Measurements from ENCODE around the gene PTGES3L. TPM values are rescaled to one million over a fixed set of nuclear protein-coding genes. Genes with fewer than 3 reads are reported as not detected.

Gene PTGES3L
- 0.52 TPM in 1 of 2 replicates, not detected in the other for total RNA-seq

GRCh38 chr17:42979511-42980273, at the start of gene PTGES3L:
PTGES3L (minus strand) TSS chr17:42980080; CDS start chr17:42980053, 27 bp downstream.

GRCh38 chr17:43024407-43025289, 44.8 kb upstream of the PTGES3L start, which contains the start of gene RND2:
RND2 (plus strand) TSS chr17:43025231; CDS start chr17:43025348, 117 bp downstream.

GRCh38 chr17:43021741-43022512, 42.0 kb upstream of the PTGES3L start, which contains the start of gene VAT1:
VAT1 (minus strand) TSS chr17:43022385; CDS start chr17:43022322, 63 bp downstream.

GRCh38 chr17:43006639-43007551, 27.0 kb upstream of the PTGES3L start, which contains the start of gene IFI35:
IFI35 (plus strand) TSS chr17:43006784; CDS start chr17:43006948, 164 bp downstream.

GRCh38 chr17:42997984-42998938, 18.4 kb upstream of the PTGES3L start, which contains the start of gene RPL27:
RPL27 (plus strand) TSS chr17:42998419; CDS start chr17:42998751, 332 bp downstream.

GRCh38 chr17:42980274-42980765, 440 bp upstream of the PTGES3L start, which contains the start of gene RUNDC1:
RUNDC1 (plus strand) TSS chr17:42980565; CDS start chr17:42980577, 12 bp downstream.

GRCh38 chr17:42964161-42964932, 15.5 kb downstream of the PTGES3L start, which contains the start of gene AARSD1:
AARSD1 (minus strand) TSS chr17:42964454; CDS start chr17:42964440, 14 bp downstream.

Other genes starting within 250 kb of the PTGES3L start
- 5.3 and 8.7 TPM in 2 replicates for gene EZH1, start 235.0 kb downstream of the PTGES3L start, total RNA-seq
- gene RAMP2, start 218.9 kb downstream of the PTGES3L start, total RNA-seq: 0.78 TPM in 1 of 2 replicates, not detected in the other
- 89.2 and 114 TPM in 2 replicates for gene VPS25, start 206.6 kb downstream of the PTGES3L start, total RNA-seq
- 0.32 and 0.39 TPM in 2 replicates for gene WNK4, start 199.5 kb downstream of the PTGES3L start, total RNA-seq
- gene COA3, start 181.4 kb downstream of the PTGES3L start, total RNA-seq: 66.1 and 67.1 TPM in 2 replicates
- gene CNTD1, start 181.2 kb downstream of the PTGES3L start, total RNA-seq: not detected in 2 replicates
- 69.4 and 110 TPM in 2 replicates for gene BECN1, start 155.8 kb downstream of the PTGES3L start, total RNA-seq
- 57.6 and 88.3 TPM in 2 replicates for gene PSME3, start 146.7 kb downstream of the PTGES3L start, total RNA-seq
- 0.26 and 0.72 TPM in 2 replicates for gene AOC2, start 135.5 kb downstream of the PTGES3L start, total RNA-seq
- gene AOC3, start 128.9 kb downstream of the PTGES3L start, total RNA-seq: 0.13 and 1.5 TPM in 2 replicates
- gene G6PC1, start 79.3 kb downstream of the PTGES3L start, total RNA-seq: not detected in 2 replicates
- 22.0 and 28.8 TPM in 2 replicates for gene AARSD1, start 15.6 kb downstream of the PTGES3L start, total RNA-seq
- 7.9 and 9.5 TPM in 2 replicates for gene RUNDC1, start 485 bp upstream of the PTGES3L start, total RNA-seq
- 1,977 and 2,082 TPM in 2 replicates for gene RPL27, start 18.3 kb upstream of the PTGES3L start, total RNA-seq
- gene IFI35, start 26.7 kb upstream of the PTGES3L start, total RNA-seq: 15.1 and 42.8 TPM in 2 replicates
- 87.4 and 267 TPM in 2 replicates for gene VAT1, start 42.3 kb upstream of the PTGES3L start, total RNA-seq
- gene RND2, start 45.2 kb upstream of the PTGES3L start, total RNA-seq: 0.65 and 0.80 TPM in 2 replicates
- gene BRCA1, start 145.3 kb upstream of the PTGES3L start, total RNA-seq: 8.0 and 12.9 TPM in 2 replicates
- gene NBR1, start 191.1 kb upstream of the PTGES3L start, total RNA-seq: 58.8 and 106 TPM in 2 replicates
- gene TMEM106A, start 231.8 kb upstream of the PTGES3L start, total RNA-seq: 2.8 and 5.6 TPM in 2 replicates
- gene CCDC200, start 248.5 kb upstream of the PTGES3L start, total RNA-seq: not detected in 2 replicates